ENCODE data around the gene GLTPD2. TPM values are rescaled to one million over a fixed set of nuclear protein-coding genes. Genes with fewer than 3 reads are reported as not detected.

GLTPD2 gene
- total RNA-seq, 4 donors from 2014 or later: 1.2 TPM; not detected in 3

GRCh38 chr17:4789951-4790704 is 1.4 kb downstream of the GLTPD2 start:
- H3K4me3 ChIP-seq (ENCODE audit: low read depth, poor library complexity, severe bottlenecking): peak overlapping the region; percentile 43
- TF ChIP-seq CTCF (IDR thresholded peaks at IDR 0.05) (peak in 1 of 3 donors; percentile 23), POLR2A (IDR thresholded peaks at IDR 0.05) (peak in 1 of 2 donors; percentile 48)
- WGBS, 2 donors: 0 to 1% methylated on average over 24 to 49 of the region's 91 CpGs
- intact Hi-C loops (cut with DNase I; ENCODE audit: low total_unique reads): loop anchor here (5.0 kb wide), 2 partner anchors 53 to 92 kb away; partner anchors contain the start of genes CXCL16 and ZMYND15
- peak; percentile 78 to 96 for DNase-seq (ENCODE audit: low spot score in 2 of 2)

GRCh38 chr17:4790705-4791088 is 1.9 kb downstream of the GLTPD2 start:
- WGBS, 2 donors: 34 to 46% methylated on average over 7 of the region's 7 CpGs
- TF ChIP-seq POLR2A (IDR thresholded peaks at IDR 0.05) (no peak), CTCF (IDR thresholded peaks at IDR 0.05) (no peak)
- intact Hi-C loops (cut with DNase I; ENCODE audit: low total_unique reads): no loop called here

GRCh38 chr17:4795168-4795567 is 6.4 kb downstream of the GLTPD2 start:
- no peak overlapping the region for H3K4me3 ChIP-seq (ENCODE audit: low read depth, poor library complexity, severe bottlenecking)
- 93% methylated on average over 1 of the region's 1 CpG for WGBS, 2 donors
- TF ChIP-seq CTCF (IDR thresholded peaks at IDR 0.05) (no peak), POLR2A (IDR thresholded peaks at IDR 0.05) (no peak)
- intact Hi-C loops (cut with DNase I; ENCODE audit: low total_unique reads): no loop called here
- DNase-seq (ENCODE audit: low spot score in 2 of 2): no peak

More at GRCh38 chr17:4790705-4791088, 1.9 kb downstream of the GLTPD2 start:
- H3K4me3 ChIP-seq (ENCODE audit: low read depth, poor library complexity, severe bottlenecking): no peak overlapping the region
- DNase-seq (ENCODE audit: low spot score in 2 of 2): no peak

GRCh38 chr17:4796552-4796920 is 7.8 kb downstream of the GLTPD2 start:
- 0 to 2% methylated on average over 7 of the region's 7 CpGs for whole genome bisulfite sequencing, 2 donors
- TF ChIP-seq CTCF (IDR thresholded peaks at IDR 0.05) (no peak), POLR2A (IDR thresholded peaks at IDR 0.05) (no peak)
- DNase-seq (ENCODE audit: low spot score in 2 of 2): no peak
- intact Hi-C loops (cut with DNase I; ENCODE audit: low total_unique reads): no loop called here
- H3K4me3 ChIP-seq (ENCODE audit: low read depth, poor library complexity, severe bottlenecking): peak overlapping the region; percentile 69

- no peak for TF ChIP-seq POLR2A (IDR thresholded peaks at IDR 0.05)
- TF ChIP-seq CTCF (IDR thresholded peaks at IDR 0.05): no peak
- H3K4me3 ChIP-seq (ENCODE audit: low read depth, poor library complexity, severe bottlenecking): no peak overlapping the region
- intact Hi-C loops (cut with DNase I; ENCODE audit: low total_unique reads): no loop called here
- 67 to 85% methylated on average over 10 of the region's 10 CpGs for WGBS, 2 donors
- no peak for DNase-seq (ENCODE audit: low spot score in 2 of 2)
Measured at GRCh38 chr17:4800462-4801196, 11.9 kb downstream of the GLTPD2 start.

All from lower leg skin (tissue), 4 donors.